OCI-LY7 (cell line): ENCODE data around the gene EFNA5.

ENCODE experiments used
- CTCF ChIP-seq: fragments of 200-600 bp; sonication (generic); conservative IDR thresholded peaks from 2 replicates; pipeline ENCODE4 v1.5.1; 2014; ENCODE audit warnings: mild to moderate bottlenecking, antibody characterized with exemption, low read length, moderate library complexity, mixed read lengths
- EZH2phosphoT487 ChIP-seq: fragments of 200-600 bp; sonication (generic); IDR thresholded peaks from 2 replicates; pipeline ENCODE4 v1.6.1; 2018; ENCODE audit warnings: low read depth, borderline replicate concordance, mild to moderate bottlenecking, mixed run types, antibody characterized with exemption, low read length, moderate library complexity, mixed read lengths

GRCh38 chr5:107418071-107418470 lies 252.7 kb downstream of the EFNA5 start:
- no peak for TF ChIP-seq CTCF
- TF ChIP-seq EZH2phosphoT487 = no peak
